ENCODE data around the gene ZNF157. TPM values are rescaled to one million over a fixed set of nuclear protein-coding genes. Genes with fewer than 3 reads are reported as not detected.
"Not testable (repeated sequence)": the region's sequence is repeated elsewhere in the genome, so short reads cannot be mapped to it uniquely, and the experiment has no call there.

The ZNF157 gene
- 0.08 TPM for polyA plus RNA-seq (2013, experiment 1 of 2; ENCODE audit: insufficient read length)
- not detected for polyA plus RNA-seq (2013, experiment 2 of 2; ENCODE audit: insufficient read length)

- no peak for DNase-seq
Measured at GRCh38 chrX:47370278-47370677, at the start of gene ZNF157. TSS of gene ZNF157 (plus strand) at chrX:47370578. CDS start at chrX:47370669, 91 bp downstream.

DNA sequence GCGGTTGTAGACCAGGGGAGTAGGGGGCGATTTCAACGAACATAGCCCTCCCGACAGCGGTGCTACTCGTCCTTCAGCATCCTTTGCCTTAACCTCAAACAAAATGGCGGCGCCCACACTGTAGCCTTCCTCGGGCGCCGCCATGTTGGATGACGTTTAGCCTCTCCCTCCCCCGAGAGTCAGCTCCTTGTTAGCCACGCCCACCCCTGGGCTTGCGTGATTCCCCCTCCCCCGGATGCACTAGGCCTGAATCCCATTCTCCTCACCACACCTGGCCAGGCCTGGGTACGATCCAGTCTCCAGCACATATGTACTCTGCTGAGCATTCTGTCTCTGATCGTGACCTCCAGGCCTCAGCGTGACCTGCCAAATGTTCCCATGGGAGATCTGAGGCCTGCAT lies 49.0 kb upstream of the ZNF157 start:
- peak; percentile 54 for DNase-seq

- DNase-seq, result no peak
Measured at GRCh38 chrX:47321823-47322371, 48.5 kb upstream of the ZNF157 start.

- no peak for DNase-seq
Measured at GRCh38 chrX:47327902-47328301, 42.5 kb upstream of the ZNF157 start.

DNA sequence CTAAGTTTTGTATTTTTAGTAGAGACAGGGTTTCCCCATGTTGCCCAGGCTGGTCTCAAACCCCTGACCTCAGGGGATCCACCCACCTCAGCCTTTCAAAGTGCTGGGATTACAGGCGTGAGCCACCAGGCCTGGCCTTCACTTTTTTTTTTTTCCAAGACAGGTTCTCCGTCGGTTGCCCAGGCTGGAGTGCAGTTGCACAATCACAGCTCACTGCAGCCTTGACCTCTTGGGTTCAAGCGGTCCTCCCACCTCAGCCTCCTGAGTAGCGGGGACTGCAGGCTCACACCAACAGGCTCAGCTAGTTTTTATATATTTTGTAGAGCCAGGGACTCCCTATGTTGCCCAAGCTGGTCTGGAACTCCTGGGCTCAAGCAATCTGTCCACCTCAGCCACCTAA lies 37.6 kb upstream of the ZNF157 start:
- DNase-seq, result not testable (repeated sequence)

GRCh38 chrX:47351706-47352105 lies 18.7 kb upstream of the ZNF157 start:
- DNase-seq, result peak; percentile 14

- DNase-seq, result peak; percentile 10
Measured at GRCh38 chrX:47358387-47359065, 11.9 kb upstream of the ZNF157 start.

DNA sequence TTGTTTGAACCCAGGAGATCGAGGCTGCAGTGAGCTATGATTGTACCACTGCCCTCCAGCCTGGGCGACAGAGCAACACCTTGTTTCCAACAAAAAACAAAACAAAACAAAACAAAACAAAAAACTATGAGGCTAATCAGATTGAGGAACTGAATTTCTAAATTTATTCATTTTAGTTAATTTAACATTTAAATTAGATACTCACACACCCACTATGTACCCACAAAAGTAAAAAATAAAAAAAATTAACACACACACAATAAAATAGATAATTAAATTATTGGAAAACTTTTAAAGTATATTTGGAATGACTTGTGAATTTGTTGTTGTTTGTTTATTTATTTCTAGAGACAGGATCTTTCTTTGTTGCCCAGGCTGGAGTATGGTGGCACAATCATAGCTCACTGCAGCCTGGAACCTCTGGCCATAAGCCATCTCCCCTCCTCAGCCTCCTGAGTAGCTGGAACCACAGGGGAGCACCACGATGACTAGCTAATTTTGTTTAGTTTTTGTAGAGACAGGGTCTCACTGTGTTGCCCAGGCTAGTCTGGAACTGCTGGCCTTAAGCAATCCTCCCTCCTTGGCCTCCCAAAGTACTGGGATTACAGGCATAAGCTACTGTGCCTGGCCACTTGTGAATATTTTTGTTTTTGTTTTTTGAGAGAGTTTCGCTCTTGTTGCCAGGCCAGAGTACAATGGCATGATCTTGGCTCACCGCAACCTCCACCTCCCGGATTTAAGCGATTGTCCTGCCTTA lies 9.8 kb upstream of the ZNF157 start:
- DNase-seq, result no peak

GRCh38 chrX:47361538-47362511 lies 8.6 kb upstream of the ZNF157 start:
- DNase-seq, result peak; percentile 88

- DNase-seq, result peak; percentile 72
Measured at GRCh38 chrX:47366041-47366722, 4.2 kb upstream of the ZNF157 start.

DNA sequence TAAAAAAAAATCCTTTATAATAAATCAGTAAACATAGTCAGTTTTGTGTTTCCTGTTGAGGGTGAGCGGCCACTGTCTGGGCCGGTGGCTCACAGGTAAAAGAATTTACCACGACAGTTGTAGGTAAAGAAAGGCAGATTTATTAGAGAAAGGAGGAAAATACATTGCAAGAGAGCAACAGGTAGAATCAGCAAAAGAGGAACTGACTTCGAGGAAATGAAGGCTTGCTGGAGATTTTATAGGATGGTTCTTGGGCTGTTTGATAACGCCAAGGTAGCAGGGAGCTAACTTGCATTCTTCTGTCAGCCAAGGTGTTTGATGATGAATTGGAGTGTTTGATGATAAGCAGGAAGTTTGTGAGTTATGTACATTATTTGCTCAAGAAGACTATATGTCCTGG lies 2.8 kb downstream of the ZNF157 start:
- no peak for DNase-seq

- peak; percentile 51 for DNase-seq
Measured at GRCh38 chrX:47380268-47380667, 9.9 kb downstream of the ZNF157 start.

DNA sequence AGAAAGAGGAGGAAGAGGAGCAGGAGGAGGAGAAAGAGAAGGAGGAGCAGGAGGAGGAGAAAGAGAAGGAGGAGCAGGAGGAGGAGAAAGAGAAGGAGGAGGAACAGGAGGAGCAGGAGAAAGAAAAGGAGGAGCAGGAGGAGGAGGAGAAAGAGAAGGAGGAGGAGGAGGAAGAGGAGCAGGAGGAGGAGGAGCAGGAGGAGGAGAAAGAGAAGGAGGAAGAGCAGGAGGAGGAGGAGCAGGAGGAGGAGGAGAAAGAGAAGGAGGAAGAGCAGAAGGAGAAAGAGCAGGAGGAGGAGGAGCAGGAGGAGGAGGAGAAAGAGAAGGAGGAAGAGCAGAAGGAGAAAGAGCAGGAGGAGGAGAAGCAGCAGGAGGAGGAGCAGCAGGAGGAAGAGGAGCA lies 10.5 kb downstream of the ZNF157 start:
- DNase-seq, result peak; percentile 12

GRCh38 chrX:47384502-47384901 lies 14.1 kb downstream of the ZNF157 start:
- peak; percentile 33 for DNase-seq

- no peak for DNase-seq
Measured at GRCh38 chrX:47390780-47391179, 20.4 kb downstream of the ZNF157 start.

- no peak for DNase-seq
Measured at GRCh38 chrX:47413179-47413594, 42.8 kb downstream of the ZNF157 start.

GRCh38 chrX:47420265-47420664 lies 49.9 kb downstream of the ZNF157 start:
- no peak for DNase-seq

GRCh38 chrX:47420962-47421361 lies 50.6 kb downstream of the ZNF157 start:
- no peak for DNase-seq

GRCh38 chrX:47422444-47422843 lies 52.1 kb downstream of the ZNF157 start:
- DNase-seq, result no peak

DNA sequence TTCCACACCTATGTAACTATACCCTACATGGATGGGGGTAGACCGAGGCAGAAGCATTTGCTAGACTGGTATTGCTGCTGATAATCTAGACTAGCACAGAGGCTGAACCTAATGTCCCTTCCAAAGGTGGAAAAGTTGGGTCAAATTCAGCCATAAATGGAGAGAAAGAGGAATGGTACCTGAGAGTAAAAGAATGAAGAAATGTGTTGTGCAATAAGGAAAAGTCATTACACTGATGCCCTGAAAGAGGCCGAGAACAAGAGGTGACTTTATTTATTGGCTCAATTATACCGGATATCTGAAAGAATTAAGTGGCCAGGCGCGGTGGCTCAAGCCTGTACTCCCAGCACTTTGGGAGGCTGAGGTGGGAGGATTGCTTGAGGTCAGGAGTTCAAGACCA lies 60.5 kb downstream of the ZNF157 start:
- no peak for DNase-seq

DNA sequence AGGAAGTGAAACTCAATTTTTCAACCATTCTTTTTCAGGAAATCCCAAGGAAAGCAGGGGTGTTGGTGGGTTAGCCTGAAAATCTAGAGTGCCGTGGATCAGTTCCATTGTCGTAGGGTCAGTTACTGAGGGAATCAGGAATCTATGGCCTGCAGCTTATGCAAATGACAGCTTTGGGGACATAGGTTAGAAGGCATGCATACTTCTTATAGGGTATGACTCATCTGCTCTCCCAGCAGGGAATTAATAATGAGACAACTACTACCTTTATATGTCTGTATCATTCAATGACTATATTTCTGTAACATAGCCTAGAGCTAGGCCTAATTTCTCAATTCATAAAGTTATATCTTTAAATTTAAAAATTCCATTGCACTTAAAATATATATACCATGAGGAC lies 76.1 kb downstream of the ZNF157 start:
- DNase-seq, result no peak

- no peak for DNase-seq
Measured at GRCh38 chrX:47446971-47447370, 76.6 kb downstream of the ZNF157 start.

Measured in fibroblast of skin of abdomen (primary cell).